ENCODE data around the gene KRTAP10-12. TPM values are rescaled to one million over a fixed set of nuclear protein-coding genes. Genes with fewer than 3 reads are reported as not detected.

Gene KRTAP10-12
- total RNA-seq, 4 donors from 2014 or later: not detected

GRCh38 chr21:44706026-44706705 lies 9.2 kb downstream of the KRTAP10-12 start:
- no peak for ATAC-seq
- H3K36me3 ChIP-seq: no peaks in the 10 kb centered on the region
- TF ChIP-seq CTCF (IDR thresholded peaks at IDR 0.05 in 4 of 5, conservative IDR thresholded peaks at IDR 0.05 in 1 of 5) (no peak), POLR2A (IDR thresholded peaks at IDR 0.05) (no peak)
- DNase-seq: no peak
- in situ Hi-C loops (cut with MboI; ENCODE audit: low sequenced_read_pairs in 4 of 4) (no loop called here), intact Hi-C loops (cut with DNase I; ENCODE audit: low total_unique reads) (no loop called here)
- H3K27me3 ChIP-seq: peaks cover 65 to 90% (median 88%) of the 10 kb centered on the region in 3 donors
- no peak overlapping the region for H3K4me3 ChIP-seq
- H3K9me3 ChIP-seq: no peaks in the 10 kb centered on the region
- H3K4me1 ChIP-seq: peaks cover 6 to 7% of the 10 kb centered on the region in 2 donors
- no peak overlapping the region for H3K27ac ChIP-seq

GRCh38 chr21:44706706-44707581 lies 10.0 kb downstream of the KRTAP10-12 start:
- Histone ChIP-seq H3K4me3 (no peak overlapping the region), H3K9me3 (no peaks in the 10 kb centered on the region), H3K4me1 (peaks cover 6 to 7% of the 10 kb centered on the region in 2 donors), H3K27ac (no peak overlapping the region), H3K27me3 (peaks cover 67 to 90% (median 88%) of the 10 kb centered on the region in 3 donors), H3K36me3 (no peaks in the 10 kb centered on the region)
- no peak for DNase-seq
- ATAC-seq: no peak
- in situ Hi-C loops (cut with MboI; ENCODE audit: low sequenced_read_pairs in 4 of 4): no loop called here
- TF ChIP-seq POLR2A (IDR thresholded peaks at IDR 0.05): no peak
- TF ChIP-seq CTCF (IDR thresholded peaks at IDR 0.05 in 4 of 5, conservative IDR thresholded peaks at IDR 0.05 in 1 of 5): no peak
- intact Hi-C loops (cut with DNase I; ENCODE audit: low total_unique reads): no loop called here

- intact Hi-C loops (cut with DNase I; ENCODE audit: low total_unique reads): no loop called here
- in situ Hi-C loops (cut with MboI; ENCODE audit: low sequenced_read_pairs in 4 of 4): no loop called here
- H3K4me3 ChIP-seq: no peak overlapping the region
- peaks cover 6 to 7% of the 10 kb centered on the region in 2 donors for H3K4me1 ChIP-seq
- no peaks in the 10 kb centered on the region for H3K36me3 ChIP-seq
- TF ChIP-seq CTCF (IDR thresholded peaks at IDR 0.05 in 4 of 5, conservative IDR thresholded peaks at IDR 0.05 in 1 of 5) (no peak), POLR2A (IDR thresholded peaks at IDR 0.05) (no peak)
- H3K9me3 ChIP-seq: no peaks in the 10 kb centered on the region
- peaks cover 70 to 90% (median 88%) of the 10 kb centered on the region in 3 donors for H3K27me3 ChIP-seq
- no peak for DNase-seq
- ATAC-seq: no peak
- no peak overlapping the region for H3K27ac ChIP-seq
Measured at GRCh38 chr21:44708213-44708865, 11.4 kb downstream of the KRTAP10-12 start.

GRCh38 chr21:44708866-44709425 lies 12.0 kb downstream of the KRTAP10-12 start:
- in situ Hi-C loops (cut with MboI; ENCODE audit: low sequenced_read_pairs in 4 of 4): no loop called here
- Histone ChIP-seq H3K4me1 (peaks cover 6 to 7% of the 10 kb centered on the region in 2 donors), H3K36me3 (no peaks in the 10 kb centered on the region), H3K27me3 (peaks cover 69 to 90% (median 88%) of the 10 kb centered on the region in 3 donors), H3K4me3 (no peak overlapping the region), H3K27ac (no peak overlapping the region), H3K9me3 (no peaks in the 10 kb centered on the region)
- intact Hi-C loops (cut with DNase I; ENCODE audit: low total_unique reads): no loop called here
- ATAC-seq: no peak
- DNase-seq: no peak
- TF ChIP-seq POLR2A (IDR thresholded peaks at IDR 0.05): no peak
- no peak for TF ChIP-seq CTCF (IDR thresholded peaks at IDR 0.05 in 4 of 5, conservative IDR thresholded peaks at IDR 0.05 in 1 of 5)
